HG03575 (cell line): ENCODE measurements around the gene AK1.

Experiments
- ATAC-seq: cut with Tn5 transposase; IDR thresholded peaks from one replicate; pipeline ENCODE4 v1.9.1; 2021; ENCODE audit not compliant: unreplicated experiment, insufficient number of reproducible peaks, low FRiP score; ENCODE audit errors: extremely low read depth

AK1 gene

GRCh38 chr9:127877566-127877998 lies at the start of gene AK1:
Gene AK1 (minus strand): TSS chr9:127877675. CDS start chr9:127874617, 3,058 bp downstream.
- ATAC-seq = no peak

- ATAC-seq = no peak
These were observed 49.4 kb upstream of the AK1 start for GRCh38 chr9:127926906-127927200.

GRCh38 chr9:127925959-127926905 lies 48.8 kb upstream of the AK1 start:
- no peak for ATAC-seq

- ATAC-seq = no peak
These were observed 47.4 kb upstream of the AK1 start for GRCh38 chr9:127924736-127925444.

- no peak for ATAC-seq
These were observed 46.3 kb upstream of the AK1 start for GRCh38 chr9:127923771-127924170.

GRCh38 chr9:127923046-127923445 lies 45.6 kb upstream of the AK1 start:
- no peak for ATAC-seq

GRCh38 chr9:127921557-127922120 lies 44.2 kb upstream of the AK1 start:
- ATAC-seq = no peak

- no peak for ATAC-seq
These were observed 43.3 kb upstream of the AK1 start for GRCh38 chr9:127920794-127921193.

GRCh38 chr9:127919253-127919815 lies 41.9 kb upstream of the AK1 start:
- no peak for ATAC-seq

GRCh38 chr9:127918183-127919107 lies 41.0 kb upstream of the AK1 start:
- no peak for ATAC-seq

- no peak for ATAC-seq
These were observed 40.1 kb upstream of the AK1 start for GRCh38 chr9:127917603-127918002.

- no peak for ATAC-seq
These were observed 39.5 kb upstream of the AK1 start, which contains the start of gene ST6GALNAC4 for GRCh38 chr9:127916720-127917581. Gene ST6GALNAC4 (minus strand): TSS chr9:127917041. CDS start chr9:127916419, 622 bp downstream.

GRCh38 chr9:127915801-127916719 lies 38.6 kb upstream of the AK1 start:
- no peak for ATAC-seq

GRCh38 chr9:127915325-127915752 lies 37.9 kb upstream of the AK1 start:
- no peak for ATAC-seq

GRCh38 chr9:127913682-127914081 lies 36.2 kb upstream of the AK1 start:
- ATAC-seq = no peak

GRCh38 chr9:127912882-127913281 lies 35.4 kb upstream of the AK1 start:
- no peak for ATAC-seq

GRCh38 chr9:127912296-127912695 lies 34.8 kb upstream of the AK1 start:
- ATAC-seq = no peak
